Inflammatory macrophage (primary cell): ENCODE results near the gene OTULINL.

ENCODE experiments used
- DNase-seq, 2 donors: peaks; one replicate each; pipeline ENCODE4 v3.0.0-alpha.2; 2020 to 2022

The OTULINL gene

GRCh38 chr5:14600846-14601245, 19.3 kb downstream of the OTULINL start:
- no peak for DNase-seq

- no peak for DNase-seq
These were observed 21.5 kb downstream of the OTULINL start for GRCh38 chr5:14603141-14603540.

DNA sequence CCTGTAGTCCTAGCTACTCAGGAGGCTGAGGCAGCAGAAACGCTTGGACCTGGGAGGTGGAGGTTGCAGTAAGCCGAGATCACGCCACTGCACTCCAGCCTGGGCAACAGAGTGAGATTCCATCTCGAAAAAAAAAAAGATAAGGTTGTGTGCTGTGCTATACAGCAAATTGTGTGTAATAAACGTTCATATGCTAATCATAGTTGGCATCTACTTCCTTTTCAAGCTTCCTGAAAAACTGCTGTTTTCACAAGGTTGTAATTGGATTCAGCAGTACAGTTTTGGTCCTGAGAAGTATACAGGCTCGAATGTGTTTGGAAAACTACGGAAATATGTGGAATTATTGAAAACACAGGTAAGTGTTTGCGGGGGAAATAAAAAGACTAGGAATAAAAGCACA, 25.5 kb downstream of the OTULINL start:
- peak in 1 of 2 donors; percentile 35 for DNase-seq

DNA sequence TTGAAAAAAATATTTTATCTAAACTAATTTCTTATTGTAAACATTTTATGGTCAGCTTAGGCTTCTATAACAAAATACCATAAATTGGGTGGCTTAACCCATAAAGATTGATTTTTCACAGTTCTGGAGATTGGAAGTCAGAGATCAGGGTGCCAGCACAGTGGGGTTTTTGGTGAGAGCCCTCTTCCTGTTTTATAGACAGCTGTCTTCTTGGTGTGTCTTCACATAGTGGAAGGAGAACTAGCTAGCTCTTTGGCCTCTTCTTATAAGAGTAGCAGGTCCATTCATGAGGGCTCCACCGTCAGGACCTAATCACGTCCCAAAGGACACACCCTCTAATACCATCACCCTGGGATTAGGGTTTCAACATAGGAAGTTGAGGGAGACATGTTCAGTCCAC, 26.6 kb downstream of the OTULINL start:
- peak; percentile 34 to 40 for DNase-seq

- DNase-seq, result no peak
These were observed 30.1 kb downstream of the OTULINL start for GRCh38 chr5:14611737-14612136.

DNA sequence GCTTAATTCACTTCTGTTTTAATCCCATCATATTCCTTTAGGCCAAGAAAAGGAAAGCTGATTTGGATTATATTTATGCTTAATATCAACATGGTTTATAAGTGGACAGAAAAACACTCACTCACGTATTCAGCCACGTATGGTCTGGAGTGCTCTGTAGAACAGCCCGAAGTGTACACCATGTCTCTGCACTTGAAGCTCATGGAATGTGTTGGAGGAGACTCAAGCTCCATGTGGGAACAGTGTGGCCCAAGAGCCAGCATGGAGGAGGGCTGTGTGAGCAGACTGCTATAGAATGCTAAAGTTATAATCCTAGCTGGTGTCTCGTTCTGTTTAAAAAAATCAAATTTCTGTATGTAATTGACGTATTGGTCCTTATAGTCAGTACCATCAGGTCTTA, 32.9 kb downstream of the OTULINL start:
- no peak for DNase-seq

- no peak for DNase-seq
These were observed 33.8 kb downstream of the OTULINL start for GRCh38 chr5:14615365-14615764.

DNA sequence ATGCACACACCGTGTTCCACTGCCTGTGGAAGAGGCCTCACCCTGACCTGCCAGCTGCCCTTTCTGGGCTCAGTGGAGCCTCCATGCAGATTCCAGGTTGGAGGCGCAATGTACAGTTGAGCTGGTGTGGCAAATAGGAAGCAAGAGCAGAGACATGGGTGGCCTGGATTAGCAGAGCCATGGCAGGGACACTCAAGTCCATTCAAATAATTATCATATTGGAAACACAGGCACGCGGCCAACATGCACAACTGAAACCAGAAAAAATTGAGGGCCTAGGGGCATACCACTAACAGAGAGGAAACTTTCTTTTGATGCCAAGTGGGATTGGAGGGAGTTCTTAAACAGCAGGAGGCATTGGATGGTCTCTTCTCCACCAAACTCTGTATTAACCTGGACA, 35.8 kb downstream of the OTULINL start:
- DNase-seq, result no peak

DNA sequence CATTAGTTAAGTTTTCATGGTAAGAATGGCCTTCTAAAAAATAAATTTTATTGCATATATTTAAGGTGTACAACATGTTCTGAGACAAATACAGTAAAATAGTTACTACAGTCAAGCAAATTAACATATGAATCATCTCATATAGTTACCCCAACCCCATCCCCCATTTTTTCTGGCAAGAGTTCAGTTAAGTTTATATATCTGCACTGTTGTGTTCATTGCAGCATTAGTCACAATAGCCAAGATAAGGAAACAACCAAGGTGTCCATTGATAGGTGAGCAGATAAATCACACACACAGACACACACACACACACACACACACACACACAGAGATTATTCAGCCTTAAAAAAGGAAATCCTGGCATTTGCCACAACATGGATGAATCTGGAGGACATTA, 45.7 kb downstream of the OTULINL start:
- no peak for DNase-seq

DNA sequence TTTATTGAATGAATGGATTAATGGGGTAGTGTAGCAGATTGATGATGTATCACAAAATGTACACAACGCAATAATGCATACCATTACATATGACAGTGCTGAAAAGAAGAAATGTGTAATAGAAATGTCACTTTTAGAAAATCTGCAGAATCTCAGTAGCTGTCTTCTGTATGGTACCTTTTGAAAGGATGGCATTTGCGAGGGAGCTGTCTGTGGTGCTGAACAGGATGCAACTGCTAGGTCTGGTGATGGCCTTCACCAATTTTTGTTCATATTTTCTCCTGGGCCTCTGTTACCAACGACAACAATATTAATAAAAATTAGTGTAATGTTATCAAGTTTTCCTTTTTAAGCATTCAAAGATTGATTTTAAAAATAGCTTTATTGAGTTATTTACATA, 46.8 kb downstream of the OTULINL start:
- DNase-seq, result peak in 1 of 2 donors; percentile 61

- peak in 1 of 2 donors; percentile 43 for DNase-seq
These were observed 49.1 kb downstream of the OTULINL start for GRCh38 chr5:14630671-14631070.

DNA sequence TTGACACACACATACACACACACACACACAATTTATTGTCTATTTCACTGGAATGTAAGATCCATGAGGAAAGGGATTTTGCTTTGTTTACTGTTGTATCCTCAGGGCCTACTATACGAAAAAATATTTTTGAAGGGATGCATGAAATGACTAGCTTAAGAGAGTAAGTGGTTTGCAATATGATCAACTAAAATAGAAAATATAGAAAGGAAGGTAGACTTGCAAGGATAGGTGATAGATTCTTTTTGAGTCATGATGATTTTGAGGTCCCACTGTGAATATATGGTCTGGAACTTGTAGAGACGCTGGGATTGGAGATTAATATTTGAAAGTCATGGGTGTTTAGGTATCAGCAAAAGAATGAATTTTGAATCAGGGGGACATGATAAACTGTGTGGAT, 54.1 kb downstream of the OTULINL start:
- DNase-seq, result no peak

GRCh38 chr5:14640765-14641164, 59.2 kb downstream of the OTULINL start:
- DNase-seq, result no peak

DNA sequence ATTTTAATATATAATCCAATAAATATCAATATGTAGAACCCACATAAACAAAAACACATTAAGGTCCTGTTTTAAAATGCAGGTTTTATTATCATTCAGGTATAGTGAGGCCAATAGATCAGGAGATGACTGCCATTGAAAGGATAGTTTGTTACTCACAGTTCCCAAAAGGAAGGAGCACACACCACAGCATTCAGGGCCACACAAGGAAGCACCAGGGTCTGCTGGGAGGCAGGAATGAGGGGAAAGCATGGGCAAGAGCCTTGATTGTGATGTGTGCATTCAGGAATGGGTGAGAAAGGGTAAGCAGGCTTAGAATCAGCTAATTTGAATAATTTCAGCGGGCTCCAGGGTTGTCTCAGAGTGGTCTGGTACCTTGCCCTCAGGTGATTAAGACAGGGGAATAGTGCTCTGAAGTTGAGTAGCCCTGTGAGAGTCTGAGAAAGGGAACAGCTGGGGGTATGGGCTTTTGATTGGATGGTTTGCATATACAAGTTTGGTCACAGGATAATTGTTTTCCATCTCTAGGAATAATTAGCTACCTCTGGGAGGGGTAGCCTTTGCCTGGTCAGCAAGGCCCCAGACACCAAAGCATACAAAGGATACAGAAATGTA, 63.1 kb downstream of the OTULINL start:
- no peak for DNase-seq

GRCh38 chr5:14650052-14650451, 68.5 kb downstream of the OTULINL start:
- peak; percentile 63 to 74 for DNase-seq

DNA sequence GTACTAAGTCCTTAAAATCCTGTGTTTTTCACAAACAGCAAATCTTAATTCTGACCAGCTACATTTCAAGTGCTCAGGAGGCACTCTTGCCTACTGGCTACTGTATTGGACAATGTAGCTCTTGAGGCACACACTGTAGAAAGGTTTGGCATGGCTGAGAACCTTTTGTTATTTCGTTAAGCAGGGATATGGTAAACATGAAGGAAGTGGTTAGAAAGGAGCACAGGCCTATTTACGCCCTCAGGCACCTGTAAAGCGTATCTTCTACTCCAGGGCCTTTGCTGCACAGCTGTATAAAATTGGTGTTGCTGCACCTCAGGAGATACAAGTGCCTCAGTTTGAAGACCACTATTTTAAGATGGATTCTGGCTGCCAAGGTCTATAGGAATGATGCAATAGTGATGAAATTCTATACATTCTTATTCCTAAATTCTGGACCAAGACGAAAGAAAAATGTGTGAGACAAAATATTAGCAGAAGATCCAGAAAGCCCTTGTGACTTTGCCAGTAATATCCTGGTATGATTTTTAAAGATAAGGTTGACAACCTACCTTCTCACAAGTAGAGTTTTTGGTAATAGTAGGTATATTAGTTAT, 73.7 kb downstream of the OTULINL start:
- DNase-seq, result peak in 1 of 2 donors; percentile 1

- DNase-seq, result peak in 1 of 2 donors; percentile 1
These were observed 75.3 kb downstream of the OTULINL start for GRCh38 chr5:14656898-14657297.

DNA sequence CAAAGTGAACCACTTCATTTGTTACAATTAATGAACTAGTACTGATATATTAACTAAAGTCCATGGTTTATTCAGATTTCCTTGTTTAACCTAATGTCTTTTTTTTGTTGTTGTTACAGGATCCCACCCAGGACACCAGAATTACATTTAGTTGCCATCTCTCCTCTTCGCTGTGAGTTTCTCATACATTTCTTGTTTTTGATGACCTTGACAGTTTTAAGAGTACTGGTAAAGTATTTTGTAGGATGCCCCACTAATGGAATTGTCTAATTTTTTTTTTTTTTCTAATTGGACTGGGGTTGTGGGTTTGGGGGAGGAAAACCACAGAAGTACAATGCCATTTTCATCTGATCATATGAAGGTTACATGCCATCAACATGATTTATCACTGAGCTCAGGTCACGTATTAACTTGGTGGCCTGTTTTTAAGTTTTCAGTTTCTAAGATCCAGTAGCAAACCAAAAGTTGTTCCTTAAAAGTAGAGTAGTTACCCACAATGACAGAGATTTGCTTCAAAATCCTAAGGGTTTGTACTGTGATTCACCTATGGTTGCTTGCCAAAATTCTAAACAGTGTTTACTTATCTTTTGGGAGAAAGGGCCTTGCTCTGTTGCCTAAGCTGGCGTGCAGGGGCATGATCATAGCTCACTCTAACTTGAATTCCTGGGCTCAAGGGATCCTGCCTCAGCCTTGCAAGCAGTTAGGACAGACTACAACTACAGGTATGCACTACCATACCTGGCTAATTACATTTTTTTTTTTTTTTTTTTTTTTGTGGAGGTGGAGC, 78.4 kb downstream of the OTULINL start:
- peak in 1 of 2 donors; percentile 1 for DNase-seq

DNA sequence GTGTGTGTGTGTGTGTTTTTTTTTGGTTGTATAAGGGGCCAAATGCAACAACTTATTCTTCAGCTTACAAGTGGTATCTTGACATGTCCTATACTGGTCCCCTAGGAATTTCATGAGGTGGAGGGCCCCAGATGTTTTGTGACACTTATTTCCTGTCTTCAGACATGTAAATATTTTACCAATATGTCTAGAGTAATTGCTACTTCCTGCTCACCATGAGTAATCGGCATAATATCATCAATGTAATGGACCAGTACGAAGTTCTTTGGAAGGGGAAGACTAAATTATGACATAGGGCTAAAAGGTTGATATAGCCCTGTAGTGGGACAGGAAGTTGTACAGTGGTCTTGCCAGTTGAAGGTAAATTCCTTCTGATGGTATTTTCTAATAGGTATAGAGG, 79.2 kb downstream of the OTULINL start:
- DNase-seq, result no peak
